SK-N-SH treated with all-trans-retinoic acid at 6 μM for 48 hours (cell line): Measurements from ENCODE around the gene DST.

Experiments
- ESRRG ChIP-seq: fragments of 250-450 bp; sonication (Bioruptor Pico); IDR thresholded peaks from 2 replicates; pipeline ENCODE4 v1.6.1; 2021; ENCODE audit warnings: mild to moderate bottlenecking
- PATZ1 ChIP-seq: fragments of 250-450 bp; sonication (Bioruptor Pico); IDR thresholded peaks from 2 replicates; pipeline ENCODE4 v1.8.0; 2020; ENCODE audit warnings: mild to moderate bottlenecking, moderate library complexity, borderline replicate concordance
- SNAI2 ChIP-seq: fragments of 250-450 bp; sonication (Bioruptor Pico); IDR thresholded peaks from 2 replicates; pipeline ENCODE4 v1.5.0; 2020; ENCODE audit warnings: mild to moderate bottlenecking, moderate library complexity
- TCF4 ChIP-seq: fragments of 250-450 bp; sonication (Bioruptor Pico); IDR thresholded peaks from 2 replicates; pipeline ENCODE4 v1.8.0; 2021; ENCODE audit warnings: mild to moderate bottlenecking, moderate library complexity, borderline replicate concordance
- TOX ChIP-seq: fragments of 250-450 bp; sonication (Bioruptor Pico); IDR thresholded peaks from 2 replicates; pipeline ENCODE4 v1.8.0; 2021; ENCODE audit warnings: mild to moderate bottlenecking, moderate library complexity, borderline replicate concordance
- ZFP30 ChIP-seq: fragments of 450-650 bp; formaldehyde crosslinking; IDR thresholded peaks from 2 replicates; pipeline ENCODE4 v1.5.0; 2022; ENCODE audit warnings: mild to moderate bottlenecking, moderate library complexity
- TF ChIP-seq, protein P1 (sequence below): fragments of 250-450 bp; sonication (Bioruptor Pico); IDR thresholded peaks from 2 replicates; pipeline ENCODE4 v1.5.1; 2021; ENCODE audit warnings: mild to moderate bottlenecking, moderate library complexity
- TF ChIP-seq, protein P2 (sequence below): fragments of 250-450 bp; sonication (Bioruptor Pico); IDR thresholded peaks from 2 replicates; pipeline ENCODE4 v1.5.1; 2020; ENCODE audit warnings: low read depth, mild to moderate bottlenecking, moderate library complexity

GRCh38 chr6:56552187-56553130 is 90.2 kb downstream of the DST start:
- TF ChIP-seq TCF4 (CRISPR knock-in tag) (no peak), SNAI2 (CRISPR knock-in tag) (no peak), TOX (CRISPR knock-in tag) (no peak), ESRRG (no peak), PATZ1 (CRISPR knock-in tag) (no peak), ZFP30 (no peak)
- TF ChIP-seq, protein P1, sequence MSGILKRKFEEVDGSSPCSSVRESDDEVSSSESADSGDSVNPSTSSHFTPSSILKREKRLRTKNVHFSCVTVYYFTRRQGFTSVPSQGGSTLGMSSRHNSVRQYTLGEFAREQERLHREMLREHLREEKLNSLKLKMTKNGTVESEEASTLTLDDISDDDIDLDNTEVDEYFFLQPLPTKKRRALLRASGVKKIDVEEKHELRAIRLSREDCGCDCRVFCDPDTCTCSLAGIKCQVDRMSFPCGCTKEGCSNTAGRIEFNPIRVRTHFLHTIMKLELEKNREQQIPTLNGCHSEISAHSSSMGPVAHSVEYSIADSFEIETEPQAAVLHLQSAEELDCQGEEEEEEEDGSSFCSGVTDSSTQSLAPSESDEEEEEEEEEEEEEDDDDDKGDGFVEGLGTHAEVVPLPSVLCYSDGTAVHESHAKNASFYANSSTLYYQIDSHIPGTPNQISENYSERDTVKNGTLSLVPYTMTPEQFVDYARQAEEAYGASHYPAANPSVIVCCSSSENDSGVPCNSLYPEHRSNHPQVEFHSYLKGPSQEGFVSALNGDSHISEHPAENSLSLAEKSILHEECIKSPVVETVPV (CRISPR knock-in tag) = no peak
- TF ChIP-seq, protein P2, sequence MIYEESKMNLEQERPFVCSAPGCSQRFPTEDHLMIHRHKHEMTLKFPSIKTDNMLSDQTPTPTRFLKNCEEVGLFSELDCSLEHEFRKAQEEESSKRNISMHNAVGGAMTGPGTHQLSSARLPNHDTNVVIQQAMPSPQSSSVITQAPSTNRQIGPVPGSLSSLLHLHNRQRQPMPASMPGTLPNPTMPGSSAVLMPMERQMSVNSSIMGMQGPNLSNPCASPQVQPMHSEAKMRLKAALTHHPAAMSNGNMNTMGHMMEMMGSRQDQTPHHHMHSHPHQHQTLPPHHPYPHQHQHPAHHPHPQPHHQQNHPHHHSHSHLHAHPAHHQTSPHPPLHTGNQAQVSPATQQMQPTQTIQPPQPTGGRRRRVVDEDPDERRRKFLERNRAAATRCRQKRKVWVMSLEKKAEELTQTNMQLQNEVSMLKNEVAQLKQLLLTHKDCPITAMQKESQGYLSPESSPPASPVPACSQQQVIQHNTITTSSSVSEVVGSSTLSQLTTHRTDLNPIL (CRISPR knock-in tag) = no peak
